GM12872 (cell line): Measurements from ENCODE around the gene PCAT7.
A peak's percentile ranks its signal among the peaks of the same experiment; 100 is the strongest.

ENCODE experiments used
- TF ChIP-seq, protein P1 (sequence below): IDR thresholded peaks from 3 replicates; pipeline ENCODE4 v1.5.1; 2011; ENCODE audit warnings: low read depth, mild to moderate bottlenecking, low read length, moderate library complexity; ENCODE audit not compliant: insufficient read depth

Gene PCAT7

DNA sequence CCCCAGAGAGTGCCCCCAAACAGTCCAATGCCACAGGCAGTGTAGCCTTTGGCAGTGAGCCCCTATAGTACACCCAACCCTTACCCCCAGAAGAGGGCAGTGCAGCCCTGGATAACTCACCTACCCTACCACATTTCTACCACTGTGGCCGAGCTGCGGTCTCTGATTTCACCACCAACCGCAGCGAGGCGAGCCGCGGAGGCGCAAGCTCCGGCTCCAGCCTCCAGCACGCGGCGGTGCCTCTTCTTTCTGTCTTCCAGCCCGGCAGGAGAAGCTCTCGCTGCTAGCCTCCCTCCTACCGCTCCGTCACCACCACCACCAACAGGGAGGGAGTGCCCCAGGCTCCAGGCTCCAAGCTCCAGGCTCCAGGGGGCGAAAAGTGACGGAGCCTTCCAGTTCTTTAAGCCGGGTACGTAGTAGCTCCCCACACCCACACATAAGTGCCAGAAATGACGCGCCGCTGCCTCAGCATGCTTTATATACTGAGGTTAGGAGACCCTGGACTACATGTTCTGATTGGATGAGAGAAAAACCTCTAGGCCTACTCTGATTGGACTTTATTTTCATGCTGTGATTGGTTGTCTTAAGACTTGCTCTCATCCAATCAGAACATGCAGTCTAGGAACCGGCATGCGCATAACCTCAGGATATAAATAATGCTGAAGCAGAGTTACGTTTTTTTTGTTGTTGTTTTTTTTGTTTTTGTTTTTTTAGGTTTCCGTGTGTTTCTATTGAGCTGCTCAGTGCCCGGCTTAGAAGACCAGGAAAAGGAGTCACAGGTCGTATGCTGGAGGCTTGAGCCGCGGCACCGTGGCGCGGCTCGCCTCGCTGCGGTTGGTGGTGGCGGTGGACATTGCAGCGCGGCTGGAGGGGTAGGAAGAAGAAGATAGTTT is at the start of gene PCAT7:
TSS of gene PCAT7 (plus strand) at position 645 of the 893 bp plus-strand sequence.
- TF ChIP-seq, protein P1, sequence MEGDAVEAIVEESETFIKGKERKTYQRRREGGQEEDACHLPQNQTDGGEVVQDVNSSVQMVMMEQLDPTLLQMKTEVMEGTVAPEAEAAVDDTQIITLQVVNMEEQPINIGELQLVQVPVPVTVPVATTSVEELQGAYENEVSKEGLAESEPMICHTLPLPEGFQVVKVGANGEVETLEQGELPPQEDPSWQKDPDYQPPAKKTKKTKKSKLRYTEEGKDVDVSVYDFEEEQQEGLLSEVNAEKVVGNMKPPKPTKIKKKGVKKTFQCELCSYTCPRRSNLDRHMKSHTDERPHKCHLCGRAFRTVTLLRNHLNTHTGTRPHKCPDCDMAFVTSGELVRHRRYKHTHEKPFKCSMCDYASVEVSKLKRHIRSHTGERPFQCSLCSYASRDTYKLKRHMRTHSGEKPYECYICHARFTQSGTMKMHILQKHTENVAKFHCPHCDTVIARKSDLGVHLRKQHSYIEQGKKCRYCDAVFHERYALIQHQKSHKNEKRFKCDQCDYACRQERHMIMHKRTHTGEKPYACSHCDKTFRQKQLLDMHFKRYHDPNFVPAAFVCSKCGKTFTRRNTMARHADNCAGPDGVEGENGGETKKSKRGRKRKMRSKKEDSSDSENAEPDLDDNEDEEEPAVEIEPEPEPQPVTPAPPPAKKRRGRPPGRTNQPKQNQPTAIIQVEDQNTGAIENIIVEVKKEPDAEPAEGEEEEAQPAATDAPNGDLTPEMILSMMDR: peak; percentile 66

DNA sequence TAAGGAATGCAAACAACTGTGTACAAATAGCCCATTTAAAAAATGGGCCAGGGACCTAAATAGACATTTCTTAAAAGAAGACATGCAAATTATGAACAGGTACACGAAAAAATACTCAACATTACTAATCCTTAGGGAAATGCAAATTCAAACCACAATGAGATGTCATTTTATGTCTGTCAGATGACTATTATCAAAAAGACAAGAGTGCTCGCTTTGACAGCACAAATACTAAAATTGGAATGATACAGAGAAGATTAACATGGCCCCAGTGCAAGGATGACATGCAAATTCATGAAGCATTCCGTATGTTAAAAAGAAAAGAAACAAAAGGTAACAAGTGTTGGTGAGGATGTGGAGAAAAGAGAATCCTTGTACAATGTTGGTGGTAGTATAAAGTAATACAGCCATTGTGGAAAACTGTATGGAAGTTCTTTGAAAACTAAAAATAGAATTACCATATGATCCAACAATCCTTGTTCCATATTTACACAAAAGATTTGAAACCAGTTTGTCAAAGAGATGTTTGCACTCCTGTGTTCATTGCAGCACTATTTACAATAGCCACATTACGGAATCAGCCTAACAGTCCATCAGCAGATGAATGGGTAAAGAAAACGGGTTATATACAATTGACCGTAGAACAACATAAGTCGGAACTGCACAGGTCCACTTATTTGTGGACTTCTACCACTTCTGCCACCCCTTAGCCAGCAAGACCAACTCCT is 47.2 kb upstream of the PCAT7 start:
- TF ChIP-seq, protein P1: no peak

DNA sequence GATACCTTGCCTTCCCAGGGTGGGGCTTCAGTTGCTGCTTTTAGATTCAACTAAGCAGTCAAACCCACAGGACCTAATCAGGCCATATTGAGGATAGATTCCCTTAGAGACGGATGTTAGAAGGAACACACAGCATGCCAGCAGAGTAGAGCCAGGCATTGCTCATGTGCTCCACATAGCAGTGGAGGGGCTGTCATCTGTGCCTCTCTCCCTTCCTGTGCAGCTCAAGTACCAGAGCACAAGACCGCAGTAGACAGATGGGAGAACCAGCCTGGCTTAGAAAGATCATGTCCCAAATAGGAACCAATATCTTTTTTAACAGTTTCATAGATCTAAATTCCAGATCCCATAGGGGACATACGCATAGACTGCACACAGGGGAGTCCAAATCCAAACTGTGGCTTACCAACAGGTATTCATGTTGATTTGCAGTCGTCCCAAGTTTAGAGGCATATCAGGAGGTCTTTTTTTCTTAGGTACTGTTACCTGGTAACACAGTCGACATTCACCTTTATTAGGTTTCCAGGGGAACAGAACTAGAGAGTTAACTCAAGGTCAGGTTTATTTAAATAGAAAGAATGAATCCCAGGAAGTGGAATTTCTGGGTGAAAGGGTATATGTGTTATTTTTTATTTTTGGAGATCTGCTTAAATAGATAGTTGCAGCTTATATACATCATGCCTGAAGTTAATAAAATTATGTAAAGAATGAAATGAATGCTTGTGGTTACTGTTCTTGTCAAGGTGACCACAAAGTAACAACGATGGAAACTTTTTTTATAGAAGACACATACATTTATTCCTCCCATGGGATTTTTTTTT is 43.5 kb upstream of the PCAT7 start:
- TF ChIP-seq, protein P1: no peak

DNA sequence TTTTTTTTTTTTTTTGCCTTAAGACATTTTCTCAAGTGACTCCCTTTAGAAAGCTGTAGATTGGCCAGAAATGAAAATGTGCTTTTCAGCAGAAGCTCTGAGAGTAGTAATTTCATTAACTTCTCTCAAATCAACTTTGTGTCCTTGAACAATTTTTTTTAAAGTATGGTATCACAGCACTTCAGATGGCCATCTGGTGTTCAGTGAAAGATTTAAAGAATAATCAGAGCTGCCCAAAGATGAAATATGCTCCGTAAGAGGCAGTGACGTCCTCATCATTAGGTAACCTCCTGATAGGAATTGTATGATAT is 43.0 kb upstream of the PCAT7 start:
- TF ChIP-seq, protein P1: no peak

DNA sequence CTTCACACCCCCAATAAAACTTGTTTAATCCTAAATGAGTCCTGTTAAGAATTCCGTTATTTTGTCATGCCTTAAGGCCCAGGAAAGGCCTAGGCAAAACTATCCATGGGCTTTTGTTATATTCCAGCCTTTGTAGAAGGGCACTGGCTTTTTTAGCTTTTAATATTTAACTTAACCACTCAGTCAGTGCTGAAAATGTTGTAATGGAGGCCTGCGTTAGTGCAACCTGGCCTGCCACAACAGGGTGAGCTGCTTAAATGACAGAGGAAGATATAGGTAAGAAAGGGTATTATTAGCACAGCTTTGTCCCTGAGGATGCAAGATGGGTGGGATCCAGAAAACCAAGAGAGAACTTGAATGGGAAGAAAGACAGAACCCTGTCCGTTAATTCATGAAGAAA is 40.2 kb upstream of the PCAT7 start:
- TF ChIP-seq, protein P1: no peak

DNA sequence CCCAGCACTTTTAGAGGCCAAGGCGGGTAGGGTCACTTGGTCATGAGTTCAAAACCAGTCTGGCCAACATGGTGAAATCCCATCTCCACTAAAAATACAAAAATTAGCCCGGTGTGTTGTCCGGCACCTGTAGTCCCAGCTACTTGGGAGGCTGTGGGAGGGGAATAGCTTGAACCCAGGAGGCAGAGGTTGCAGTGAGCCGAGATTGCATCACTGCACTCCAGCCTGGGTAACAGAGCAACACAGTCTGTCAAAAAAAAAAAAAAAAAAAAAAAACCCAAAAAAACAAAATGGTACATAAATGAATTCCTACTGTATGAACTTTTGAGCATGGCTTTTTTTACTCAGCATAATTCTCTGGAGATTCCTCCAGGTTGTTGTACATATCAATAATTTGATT is 37.6 kb upstream of the PCAT7 start:
- TF ChIP-seq, protein P1: no peak
